Measurements from ENCODE around the gene ARHGEF1. TPM values are rescaled to one million over a fixed set of nuclear protein-coding genes. Genes with fewer than 3 reads are reported as not detected.

Gene ARHGEF1
- total and polyA plus RNA-seq, 8 donors, result 60.8 to 202 (median 79.6) TPM

- H3K27ac ChIP-seq, result no peak overlapping the region
- TF ChIP-seq CTCF (IDR thresholded peaks at IDR 0.05), result no peak
- peaks cover 33 to 95% of the 10 kb centered on the region in 2 donors for H3K27me3 ChIP-seq
- no peaks in the 10 kb centered on the region for H3K36me3 ChIP-seq
- DNase-seq (peak in 1 of 4 donors; percentile 71), ATAC-seq (no peak)
- intact Hi-C loops (cut with DNase I), result no loop called here
- H3K4me3 ChIP-seq, result no peak overlapping the region
- H3K4me1 ChIP-seq, result peaks cover 0 to 7% of the 10 kb centered on the region in 2 donors
- no peaks in the 10 kb centered on the region for H3K9me3 ChIP-seq
These were observed 32.2 kb downstream of the ARHGEF1 start for GRCh38 chr19:41915021-41915775.

- TF ChIP-seq CTCF (IDR thresholded peaks at IDR 0.05), result no peak
- Histone ChIP-seq H3K9me3 (no peaks in the 10 kb centered on the region), H3K4me3 (no peak overlapping the region), H3K27ac (no peak overlapping the region), H3K27me3 (peaks cover 40 to 99% of the 10 kb centered on the region in 2 donors), H3K36me3 (no peaks in the 10 kb centered on the region), H3K4me1 (peaks cover 0 to 7% of the 10 kb centered on the region in 2 donors)
- intact Hi-C loops (cut with DNase I), result no loop called here
- DNase-seq (peak in 1 of 4 donors; percentile 62), ATAC-seq (no peak)
These were observed 32.9 kb downstream of the ARHGEF1 start for GRCh38 chr19:41915776-41916414.

GRCh38 chr19:41917676-41918075, 34.7 kb downstream of the ARHGEF1 start:
- Histone ChIP-seq H3K27ac (no peak overlapping the region), H3K36me3 (no peaks in the 10 kb centered on the region), H3K9me3 (no peaks in the 10 kb centered on the region), H3K27me3 (peaks cover 45 to 99% of the 10 kb centered on the region in 2 donors), H3K4me3 (no peak overlapping the region), H3K4me1 (peaks cover 0 to 7% of the 10 kb centered on the region in 2 donors)
- intact Hi-C loops (cut with DNase I), result no loop called here
- TF ChIP-seq CTCF (IDR thresholded peaks at IDR 0.05), result no peak
- DNase-seq (peak in 1 of 4 donors; percentile 54), ATAC-seq (no peak)

GRCh38 chr19:41918095-41918494, 35.1 kb downstream of the ARHGEF1 start:
- H3K36me3 ChIP-seq, result no peaks in the 10 kb centered on the region
- intact Hi-C loops (cut with DNase I), result no loop called here
- DNase-seq, result no peak
- no peak overlapping the region for H3K4me3 ChIP-seq
- H3K27me3 ChIP-seq, result peaks cover 46 to 99% of the 10 kb centered on the region in 2 donors
- peaks cover 0 to 7% of the 10 kb centered on the region in 2 donors for H3K4me1 ChIP-seq
- no peaks in the 10 kb centered on the region for H3K9me3 ChIP-seq
- no peak for ATAC-seq
- H3K27ac ChIP-seq, result no peak overlapping the region
- no peak for TF ChIP-seq CTCF (IDR thresholded peaks at IDR 0.05)

GRCh38 chr19:41918653-41919244, 35.8 kb downstream of the ARHGEF1 start:
- peaks cover 42 to 98% of the 10 kb centered on the region in 2 donors for H3K27me3 ChIP-seq
- peaks cover 0 to 7% of the 10 kb centered on the region in 2 donors for H3K4me1 ChIP-seq
- no peaks in the 10 kb centered on the region for H3K36me3 ChIP-seq
- no peak for TF ChIP-seq CTCF (IDR thresholded peaks at IDR 0.05)
- no peaks in the 10 kb centered on the region for H3K9me3 ChIP-seq
- no peak overlapping the region for H3K27ac ChIP-seq
- DNase-seq (no peak), ATAC-seq (no peak)
- intact Hi-C loops (cut with DNase I), result no loop called here
- no peak overlapping the region for H3K4me3 ChIP-seq
